GM12865 (cell line): ENCODE data around the gene RHBDL3.
A peak's percentile ranks its signal among the peaks of the same experiment; 100 is the strongest.
"Not testable (repeated sequence)": the region's sequence is repeated elsewhere in the genome, so short reads cannot be mapped to it uniquely, and the experiment has no call there.

ENCODE experiments used
- DNase-seq: peaks from one replicate; pipeline ENCODE4 v3.0.0; 2010; ENCODE audit warnings: low read depth
- H3K4me3 ChIP-seq: 2 replicates; pipeline ENCODE4 v1.5.1; 2011; ENCODE audit warnings: mild to moderate bottlenecking, low read depth, low read length, control low read depth
- CTCF ChIP-seq: IDR thresholded peaks from 2 replicates; pipeline ENCODE4 v1.5.1; 2011; ENCODE audit warnings: low read length, control low read depth, low read depth, inconsistent platforms; ENCODE audit not compliant: insufficient read depth; ENCODE audit errors: missing control alignments

RHBDL3 gene

DNA sequence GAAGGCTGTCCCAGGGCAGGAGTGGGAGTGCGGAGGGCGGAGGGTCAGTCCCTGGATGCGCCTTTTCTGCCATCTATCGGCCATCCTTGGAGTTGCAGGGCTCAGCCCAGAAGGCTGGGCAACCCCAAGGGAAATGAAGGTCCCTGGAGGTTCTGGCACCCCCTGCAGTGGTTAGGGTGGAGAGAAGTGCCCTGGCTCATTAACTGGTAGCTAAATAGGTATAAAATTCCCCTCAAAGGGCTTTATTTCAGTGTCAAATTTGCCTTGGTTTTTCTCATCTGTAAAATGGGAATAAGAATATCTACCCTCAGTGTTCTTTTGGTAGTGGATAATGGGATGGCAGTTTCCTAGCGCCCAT is 53.9 kb downstream of the RHBDL3 start:
- DNase-seq: peak; percentile 77
- no peak overlapping the region for H3K4me3 ChIP-seq
- peak; percentile 98 for TF ChIP-seq CTCF

- H3K4me3 ChIP-seq, DNase-seq: not testable (repeated sequence)
These were observed 54.4 kb downstream of the RHBDL3 start for GRCh38 chr17:32320080-32320479.

GRCh38 chr17:32320847-32321246 is 55.2 kb downstream of the RHBDL3 start:
- no peak for TF ChIP-seq CTCF
- no peak overlapping the region for H3K4me3 ChIP-seq
- DNase-seq: no peak

- TF ChIP-seq CTCF: no peak
- no peak overlapping the region for H3K4me3 ChIP-seq
- DNase-seq: no peak
These were observed 57.4 kb downstream of the RHBDL3 start for GRCh38 chr17:32323046-32323445.

- no peak overlapping the region for H3K4me3 ChIP-seq
- DNase-seq: peak; percentile 28
- no peak for TF ChIP-seq CTCF
These were observed 58.3 kb downstream of the RHBDL3 start for GRCh38 chr17:32323811-32324491.

DNA sequence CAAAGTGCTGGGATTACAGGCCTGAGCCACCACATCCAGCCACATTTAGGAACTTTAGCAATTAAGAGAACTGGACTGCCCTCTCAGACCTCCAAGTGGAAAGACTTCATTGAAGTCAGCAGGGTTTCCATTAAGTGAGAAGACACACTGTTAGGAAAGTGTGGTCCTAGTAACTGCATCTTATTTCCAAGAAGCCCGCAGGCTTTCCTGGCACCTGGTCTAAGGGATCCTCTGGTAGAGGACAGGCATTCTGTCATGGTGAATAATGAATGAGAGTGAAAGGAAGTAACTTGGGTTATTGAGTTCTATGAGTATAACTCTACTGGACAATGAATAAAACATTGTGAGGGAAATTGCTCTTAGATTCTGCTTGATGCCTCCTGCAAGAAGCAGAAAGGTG is 62.3 kb downstream of the RHBDL3 start:
- TF ChIP-seq CTCF: no peak
- DNase-seq: no peak
- H3K4me3 ChIP-seq: no peak overlapping the region

DNA sequence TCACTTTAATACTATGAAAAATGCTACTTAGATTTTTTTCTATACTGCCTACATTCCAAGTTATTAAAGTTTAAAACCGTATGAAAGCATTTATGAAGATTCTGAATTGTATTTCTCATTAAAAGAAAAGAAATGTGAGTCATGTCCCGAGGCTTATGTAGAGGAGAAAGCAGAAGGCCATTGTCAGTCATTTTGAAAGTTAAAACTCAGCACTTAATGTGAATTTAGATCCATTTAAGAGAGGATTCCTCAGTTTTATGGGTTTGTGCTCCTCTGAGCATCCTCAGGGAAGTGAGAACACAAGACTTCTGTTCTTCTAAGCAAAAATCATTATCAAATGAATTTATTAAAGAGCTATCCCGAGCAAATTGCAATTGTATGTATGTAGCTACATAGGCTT is 64.5 kb downstream of the RHBDL3 start:
- no peak for TF ChIP-seq CTCF

More for the DNA sequence above, 64.5 kb downstream of the RHBDL3 start:
- no peak for DNase-seq
- no peak overlapping the region for H3K4me3 ChIP-seq
